Right cardiac atrium (tissue), 5 donors: ENCODE measurements around the gene CDRT4. TPM values are rescaled to one million over a fixed set of nuclear protein-coding genes. Genes with fewer than 3 reads are reported as not detected.

Experiments
- ATAC-seq, 2 donors: fragments of 200-7000 bp; cut with Tn5 transposase; one replicate each; pipeline versions ENCODE4 v1.8.0 to v1.9.1; 2020; ENCODE audit warnings: moderate library complexity in 2 of 2, mild to moderate bottlenecking in 1 of 2
- DNase-seq, 3 donors: peaks; one replicate each; pipeline ENCODE4 v3.0.0-alpha.2; 2020
- H3K27ac ChIP-seq: one replicate; pipeline ENCODE4 v1.5.1; 2013; ENCODE audit warnings: mild to moderate bottlenecking, low read length, control low read depth, moderate library complexity
- H3K27me3 ChIP-seq: one replicate; pipeline ENCODE4 v1.6.1; 2013; ENCODE audit not compliant: control insufficient read depth, insufficient read depth
- H3K4me1 ChIP-seq: one replicate; pipeline ENCODE4 v1.6.1; 2013; ENCODE audit warnings: low read length; ENCODE audit not compliant: control insufficient read depth, insufficient read depth
- H3K4me3 ChIP-seq: one replicate; pipeline ENCODE4 v1.5.1; 2013; ENCODE audit warnings: low read length, control low read depth
- H3K9me3 ChIP-seq: one replicate; pipeline ENCODE4 v1.6.1; 2013; ENCODE audit warnings: low read length; ENCODE audit not compliant: control insufficient read depth
- WGBS: extraction: QIAGEN DNeasy Blood & Tissue Kit; methylation state at CpG from one replicate; pipeline ENCODE4 v1.1.7; 2013; 5-methylcytosine and 5-hydroxymethylcytosine counted together
- intact Hi-C, 4 donors: fragments of 100-400 bp; cut with DNase I; formaldehyde crosslinking; loops; one replicate each; pipeline versions ENCODE4 v1.11.0 to v1.14.0; 2022 to 2023
- polyA plus RNA-seq: library from polyadenylated mRNA; stranded (reverse); fragments of 200-250 nt; gene quantifications from one replicate; pipeline ENCODE4 v1.2.3, GENCODE V29; 2013
- total RNA-seq, 4 donors: library from RNA; stranded (reverse); fragmentation: NEBNext Ultra II Directional; extraction: Animal tissue kit (Norgen Biotek cat#: 25700); gene quantifications; one replicate each; pipeline ENCODE4 v1.2.1, GENCODE V29; 2021
- donor health status: healthy with polysubstance abuse.
- donor health status: DM: no; HTN: yes; CAD: no.
- donor health status: DM: no; HTN: no; CAD: no.
- donor health status: DM: no; HTN: yes; CAD: no; lungs with severe emphysema.
- donor health status: DM: yes; HTN: yes; CAD: no.

Gene CDRT4
- total and polyA plus RNA-seq, 5 donors, result 1.4 to 3.6 (median 2.6) TPM

DNA sequence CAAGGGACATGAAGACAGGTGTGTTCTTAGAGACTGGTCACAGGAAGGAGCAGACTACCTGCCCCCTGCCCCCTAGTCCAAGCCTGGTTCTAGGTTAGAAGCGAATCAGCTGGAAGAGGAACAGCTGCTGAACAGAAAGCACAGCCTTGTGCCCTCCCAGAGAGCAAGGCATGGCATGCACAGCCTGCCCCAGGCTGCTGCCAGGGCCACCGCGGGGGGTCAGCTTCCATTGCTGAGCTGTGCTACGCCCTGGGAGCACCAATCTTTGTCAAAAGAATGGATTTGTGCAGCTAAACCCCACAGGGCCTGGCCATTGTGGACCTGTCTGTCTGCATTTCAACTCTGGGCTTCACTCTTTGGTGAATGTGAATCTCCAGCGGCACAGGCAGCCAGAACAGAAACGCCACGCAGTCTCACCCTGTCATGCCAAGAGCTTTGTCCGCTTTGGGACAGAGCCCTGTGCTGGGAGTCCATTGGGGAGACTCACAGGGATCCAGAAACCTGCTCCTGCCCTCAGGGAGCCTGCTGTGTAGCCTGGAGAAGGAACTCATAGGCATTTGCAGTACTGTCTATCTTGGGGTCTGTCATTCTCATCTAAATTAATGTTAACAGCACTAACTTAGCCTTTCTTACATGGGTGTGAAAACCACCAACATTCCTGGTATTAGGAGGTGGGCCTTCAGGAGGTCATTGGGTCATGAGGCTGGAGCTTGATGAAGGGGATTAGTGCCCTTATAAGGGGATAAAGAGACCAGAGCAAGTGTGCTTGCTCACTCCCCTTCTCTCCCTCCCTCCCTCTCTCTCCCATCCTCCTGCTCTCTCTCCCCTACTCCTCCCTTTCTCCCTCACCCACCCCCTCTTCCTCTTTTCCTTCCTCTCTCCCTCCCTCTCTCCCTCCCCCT, 25.6 kb upstream of the CDRT4 start:
- H3K27ac ChIP-seq, result no peak overlapping the region
- WGBS, result 94% methylated on average over 8 of the region's 8 CpGs
- H3K27me3 ChIP-seq, result no peaks in the 10 kb centered on the region
- H3K9me3 ChIP-seq, result no peaks in the 10 kb centered on the region
- no peak for DNase-seq
- no peak overlapping the region for H3K4me3 ChIP-seq
- intact Hi-C loops, result loop anchor here in 1 of 4 donors (10.0 kb wide), 1 partner anchor 48 kb away; no protein-coding TSS in a partner anchor
- H3K4me1 ChIP-seq, result peaks cover 4% of the 10 kb centered on the region
- ATAC-seq, result no peak

DNA sequence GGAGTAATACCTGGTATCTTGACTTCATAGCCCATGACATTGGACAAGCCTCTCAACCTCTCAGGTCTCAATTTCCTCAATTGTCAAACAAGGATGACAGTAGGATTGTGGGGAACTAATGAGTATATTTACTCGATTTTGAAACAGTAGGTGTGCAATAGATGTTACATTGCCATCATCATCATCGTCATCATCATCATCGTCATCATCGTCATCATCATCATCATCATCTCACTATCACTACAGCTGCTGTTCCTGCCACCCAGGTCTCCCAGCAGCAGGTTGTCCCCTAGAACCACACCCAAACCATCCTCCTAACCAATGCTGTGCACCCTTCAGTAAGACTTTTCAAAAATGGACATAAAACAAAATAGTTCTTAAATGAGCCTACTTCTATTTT, 24.8 kb upstream of the CDRT4 start:
- whole genome bisulfite sequencing, result 96% methylated on average over 4 of the region's 4 CpGs
- intact Hi-C loops, result loop anchor here in 1 of 4 donors (10.0 kb wide), 1 partner anchor 47 kb away; no protein-coding TSS in a partner anchor
- H3K27me3 ChIP-seq, result no peaks in the 10 kb centered on the region
- H3K27ac ChIP-seq, result no peak overlapping the region
- DNase-seq, result no peak
- no peaks in the 10 kb centered on the region for H3K9me3 ChIP-seq
- no peak overlapping the region for H3K4me3 ChIP-seq
- no peak for ATAC-seq
- H3K4me1 ChIP-seq, result peaks cover 4% of the 10 kb centered on the region

DNA sequence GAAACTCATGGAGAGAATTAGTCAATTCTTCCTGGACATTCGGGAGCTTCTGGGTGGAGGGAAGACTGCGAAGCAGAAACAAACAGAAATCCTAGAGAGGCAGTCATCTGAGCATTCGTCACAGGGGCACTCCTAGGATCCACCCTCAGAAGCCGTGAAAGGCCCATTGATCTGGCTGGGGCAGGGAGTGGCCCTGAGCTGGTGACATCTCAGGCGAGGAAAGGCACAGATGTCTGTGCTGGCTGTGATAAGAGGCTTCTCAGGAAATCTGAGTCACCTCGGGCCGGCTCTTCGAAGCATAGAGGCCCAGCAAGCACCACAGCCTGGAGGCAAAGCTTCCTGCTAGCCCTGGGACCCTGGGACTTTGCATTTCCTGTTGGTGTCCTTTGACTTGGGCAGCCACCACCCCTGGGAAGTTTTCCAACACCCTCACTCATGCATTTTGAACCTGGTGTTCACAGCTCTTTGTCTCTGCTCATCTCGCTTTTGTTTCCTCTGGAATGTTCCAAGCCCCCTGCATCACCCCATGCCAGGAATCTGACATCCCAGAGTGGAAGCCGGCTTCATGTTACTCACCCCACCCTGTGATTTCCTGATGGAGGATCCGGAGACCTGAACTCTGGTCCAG, 23.3 kb upstream of the CDRT4 start:
- intact Hi-C loops, result loop anchor here in 2 of 4 donors (2.0 to 10.0 kb wide), 2 partner anchors 14 to 46 kb away; no protein-coding TSS in a partner anchor
- Histone ChIP-seq H3K27me3 (no peaks in the 10 kb centered on the region), H3K9me3 (no peaks in the 10 kb centered on the region), H3K27ac (peak overlapping the region; percentile 84), H3K4me3 (no peak overlapping the region), H3K4me1 (no peaks in the 10 kb centered on the region)
- DNase-seq (peak; percentile 83 to 90 (median 86)), ATAC-seq (peak; percentile 92 to 99)
- 29% methylated on average over 11 of the region's 11 CpGs for WGBS

DNA sequence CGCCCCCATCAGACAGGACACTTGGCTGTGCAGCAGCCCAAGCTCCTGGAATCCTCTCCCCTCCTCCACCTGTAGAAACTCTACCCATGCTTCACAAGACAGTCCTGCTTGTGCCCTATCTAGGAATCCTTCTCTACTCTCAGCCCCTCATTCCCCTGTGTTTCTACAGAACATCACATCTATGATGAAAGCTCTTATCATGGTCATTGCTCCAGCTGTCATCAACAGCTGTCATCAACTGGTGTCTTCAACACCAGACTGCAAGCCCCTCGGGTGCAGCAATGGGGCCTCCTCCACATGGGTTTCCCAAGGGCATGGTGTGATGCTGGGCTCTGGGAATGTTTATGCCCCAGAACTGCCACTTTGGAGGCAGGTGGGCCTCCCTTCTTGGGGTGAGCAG, 21.1 kb upstream of the CDRT4 start:
- Histone ChIP-seq H3K27ac (no peak overlapping the region), H3K4me1 (no peaks in the 10 kb centered on the region), H3K9me3 (no peaks in the 10 kb centered on the region), H3K27me3 (no peaks in the 10 kb centered on the region), H3K4me3 (no peak overlapping the region)
- DNase-seq (no peak), ATAC-seq (no peak)
- intact Hi-C loops, result no loop called here
- 71% methylated on average over 2 of the region's 2 CpGs for WGBS

DNA sequence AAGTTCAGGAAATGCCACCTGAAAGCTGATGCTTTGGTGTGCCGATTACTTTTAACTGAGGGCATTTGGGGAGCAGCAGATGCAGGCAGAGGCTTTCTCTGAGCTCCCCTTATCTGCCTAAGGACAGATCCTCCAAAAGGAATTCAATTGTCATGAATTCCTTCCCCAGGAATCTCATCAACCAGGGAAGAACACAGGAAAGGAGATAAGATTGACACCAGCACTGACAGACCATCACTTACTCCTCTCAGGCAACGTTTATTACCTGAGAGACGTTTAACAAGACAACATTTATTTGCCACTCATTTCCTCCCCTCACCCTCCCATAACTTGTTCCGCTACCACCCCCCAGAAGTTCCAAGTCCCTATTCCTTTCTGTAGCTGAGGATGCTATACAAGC, 17.6 kb upstream of the CDRT4 start:
- Histone ChIP-seq H3K27ac (no peak overlapping the region), H3K9me3 (no peaks in the 10 kb centered on the region), H3K27me3 (no peaks in the 10 kb centered on the region), H3K4me1 (no peaks in the 10 kb centered on the region), H3K4me3 (no peak overlapping the region)
- DNase-seq, result no peak
- intact Hi-C loops, result no loop called here
- no peak for ATAC-seq
- 42% methylated on average over 4 of the region's 4 CpGs for WGBS

DNA sequence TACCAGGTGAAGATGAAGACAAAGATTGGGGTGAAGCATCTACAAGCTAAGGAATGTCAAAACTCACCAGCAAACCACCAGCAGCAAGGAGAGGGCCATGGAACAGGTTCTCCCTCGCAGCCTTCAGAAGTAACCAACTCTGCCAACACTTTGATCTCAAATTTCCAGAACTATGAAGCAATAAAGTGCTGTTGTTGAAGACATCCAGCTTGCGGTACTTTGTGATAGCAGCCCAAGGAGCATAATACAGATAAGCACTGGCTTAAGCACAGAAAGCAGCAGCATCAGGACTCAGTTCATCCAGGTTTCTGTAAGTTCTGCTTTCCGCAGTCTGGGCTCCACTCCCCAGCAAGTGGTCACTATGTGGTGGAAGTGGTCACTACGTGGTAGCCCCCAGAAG, 16.0 kb upstream of the CDRT4 start:
- DNase-seq (no peak), ATAC-seq (no peak)
- intact Hi-C loops, result no loop called here
- H3K4me3 ChIP-seq, result no peak overlapping the region
- H3K27me3 ChIP-seq, result no peaks in the 10 kb centered on the region
- no peak overlapping the region for H3K27ac ChIP-seq
- H3K9me3 ChIP-seq, result no peaks in the 10 kb centered on the region
- WGBS, result 64% methylated on average over 4 of the region's 4 CpGs
- H3K4me1 ChIP-seq, result peaks cover 8% of the 10 kb centered on the region

DNA sequence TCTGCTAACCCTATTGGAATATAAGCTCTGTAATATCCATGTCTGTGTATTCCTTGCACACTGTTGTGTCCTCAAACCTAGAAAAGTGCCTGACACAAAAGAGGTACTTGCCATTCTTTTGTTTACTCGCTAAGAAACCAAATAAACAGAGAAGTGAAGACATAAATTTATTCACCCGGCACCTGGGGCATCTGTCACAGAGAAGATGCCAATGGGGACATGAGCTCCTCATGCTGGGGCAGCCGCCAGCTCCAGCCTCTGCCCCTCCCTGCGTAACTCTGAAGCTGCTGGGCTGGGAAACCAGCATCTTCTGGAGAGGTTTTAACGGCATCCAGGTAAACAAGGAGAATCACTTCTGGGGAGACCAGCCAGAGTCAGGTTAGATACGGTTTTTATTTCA, 15.1 kb upstream of the CDRT4 start:
- intact Hi-C loops, result no loop called here
- DNase-seq (no peak), ATAC-seq (no peak)
- no peaks in the 10 kb centered on the region for H3K9me3 ChIP-seq
- no peaks in the 10 kb centered on the region for H3K27me3 ChIP-seq
- H3K4me3 ChIP-seq, result no peak overlapping the region
- H3K27ac ChIP-seq, result no peak overlapping the region
- 83% methylated on average over 6 of the region's 6 CpGs for WGBS
- H3K4me1 ChIP-seq, result peaks cover 8% of the 10 kb centered on the region

DNA sequence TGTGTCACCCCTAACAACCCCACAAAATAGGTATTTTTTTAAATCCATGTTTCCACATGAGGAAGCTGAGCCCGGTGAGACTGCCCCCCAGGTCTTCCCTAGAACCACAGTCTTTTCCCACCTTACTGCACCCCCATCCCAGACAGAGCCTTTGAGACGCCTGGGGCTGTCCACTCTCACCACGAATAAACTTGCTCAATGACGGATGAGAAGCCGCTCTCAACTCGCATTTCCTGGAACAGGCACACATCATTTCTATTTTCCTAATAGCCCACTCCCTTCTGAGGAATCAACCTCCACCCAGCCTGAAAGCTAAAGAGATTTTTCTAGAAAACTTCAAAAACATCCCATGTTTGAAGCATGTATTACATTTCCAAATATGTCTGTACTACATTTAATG, 14.1 kb upstream of the CDRT4 start:
- no peak for ATAC-seq

DNA sequence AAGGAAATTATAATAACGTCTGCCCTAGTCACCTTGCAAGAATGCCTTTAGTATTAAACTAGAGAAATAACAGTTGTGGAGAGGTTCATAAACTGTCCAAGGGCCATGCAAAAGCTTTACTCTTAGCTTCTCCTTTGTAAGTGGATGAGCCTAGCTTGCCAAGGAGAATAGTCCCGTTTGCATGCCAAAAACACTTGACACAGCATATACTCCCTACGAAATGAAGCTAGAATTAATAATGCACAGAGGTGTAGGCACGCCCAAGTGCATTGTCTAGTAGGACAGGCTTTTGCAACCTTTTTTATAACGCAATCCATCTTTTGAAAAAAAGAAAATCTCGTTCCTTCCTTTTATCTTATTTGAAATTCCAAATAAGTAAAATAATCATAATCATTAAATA, 12.8 kb upstream of the CDRT4 start:
- H3K9me3 ChIP-seq, result no peaks in the 10 kb centered on the region
- H3K27ac ChIP-seq, result no peak overlapping the region
- ATAC-seq, result no peak

More for the DNA sequence above, 14.1 kb upstream of the CDRT4 start:
- DNase-seq, result no peak
- H3K9me3 ChIP-seq, result no peaks in the 10 kb centered on the region
- no peak overlapping the region for H3K4me3 ChIP-seq
- WGBS, result 86% methylated on average over 6 of the region's 6 CpGs
- H3K27ac ChIP-seq, result no peak overlapping the region
- intact Hi-C loops, result no loop called here
- no peaks in the 10 kb centered on the region for H3K27me3 ChIP-seq
- H3K4me1 ChIP-seq, result peaks cover 8% of the 10 kb centered on the region

DNA sequence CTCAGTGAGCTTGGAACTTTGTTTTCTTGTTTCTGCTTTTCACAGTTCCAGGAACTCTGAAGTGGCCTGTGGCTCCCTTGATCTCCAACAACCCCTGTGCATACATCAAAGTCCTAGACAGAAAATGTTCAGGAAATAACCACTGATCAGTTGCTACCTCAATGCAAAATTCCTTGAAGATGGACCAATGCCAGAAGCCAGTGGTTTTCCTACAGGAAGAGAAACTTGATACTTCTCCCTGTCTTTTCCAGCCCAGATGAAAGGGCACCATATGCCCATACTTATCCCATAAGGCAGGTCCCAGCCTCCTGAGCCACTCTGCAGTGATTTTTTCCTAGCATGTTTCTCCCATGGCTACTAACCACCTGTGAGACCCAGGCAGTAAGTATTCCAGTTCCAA, 12.3 kb upstream of the CDRT4 start:
- DNase-seq (no peak), ATAC-seq (no peak)
- Histone ChIP-seq H3K27ac (no peak overlapping the region), H3K27me3 (no peaks in the 10 kb centered on the region), H3K4me3 (no peak overlapping the region), H3K4me1 (peaks cover 8% of the 10 kb centered on the region), H3K9me3 (no peaks in the 10 kb centered on the region)
- intact Hi-C loops, result no loop called here

More for the DNA sequence above, 12.8 kb upstream of the CDRT4 start:
- Histone ChIP-seq H3K27me3 (no peaks in the 10 kb centered on the region), H3K4me1 (peaks cover 8% of the 10 kb centered on the region), H3K4me3 (no peak overlapping the region)
- intact Hi-C loops, result no loop called here
- 64% methylated on average over 6 of the region's 6 CpGs for WGBS
- no peak for DNase-seq

DNA sequence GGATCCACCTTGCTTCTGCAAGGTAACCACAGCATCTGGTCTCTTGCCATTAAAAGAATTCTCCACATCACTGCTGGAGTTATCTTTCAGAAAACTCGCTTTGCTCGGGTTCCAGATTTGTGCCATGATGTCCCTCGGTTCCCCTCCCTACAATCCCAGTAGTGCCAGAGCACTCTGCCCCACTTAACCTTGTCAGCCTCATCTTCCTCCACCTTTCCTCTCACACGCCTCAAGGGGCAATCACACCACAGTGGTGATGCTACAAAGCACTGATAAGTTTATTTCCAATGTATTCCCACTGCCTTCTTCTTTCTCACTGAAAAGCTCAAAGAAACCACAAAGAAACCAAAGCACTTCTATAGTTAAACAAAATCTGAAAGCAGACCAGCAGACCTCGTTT, 11.4 kb upstream of the CDRT4 start:
- no peak overlapping the region for H3K27ac ChIP-seq
- H3K4me1 ChIP-seq, result peaks cover 8% of the 10 kb centered on the region
- ATAC-seq (peak; percentile 67 to 72), DNase-seq (no peak)
- intact Hi-C loops, result no loop called here
- no peak overlapping the region for H3K4me3 ChIP-seq
- H3K27me3 ChIP-seq, result no peaks in the 10 kb centered on the region
- no peaks in the 10 kb centered on the region for H3K9me3 ChIP-seq
- WGBS, result 64% methylated on average over 5 of the region's 5 CpGs
